Peyer's patch (tissue), 4 donors: ENCODE data around the gene BPIFA3.

Experiments used
- CTCF ChIP-seq, 6 experiments: fragments of 450-650 bp in 4 of 6; fragments of 200-600 bp in 2 of 6; sonication (generic) in 1 of 6; IDR thresholded peaks; one replicate each; pipeline ENCODE4 v1.5.1; 2017 to 2019; ENCODE audit warnings: antibody characterized with exemption in 6 of 6, mild to moderate bottlenecking in 3 of 6, moderate library complexity in 1 of 6
- POLR2A ChIP-seq, 2 donors: fragments of 450-650 bp; IDR thresholded peaks; one replicate each; pipeline ENCODE4 v1.5.1; 2017; ENCODE audit warnings: antibody characterized with exemption in 2 of 2, mild to moderate bottlenecking in 2 of 2, moderate library complexity in 2 of 2

- TF ChIP-seq CTCF (IDR thresholded peaks at IDR 0.05) (no peak), POLR2A (IDR thresholded peaks at IDR 0.05) (no peak)
These were observed 40.1 kb downstream of the BPIFA3 start for GRCh38 chr20:33257237-33257636.
